ENCODE results near the gene CNNM4.

Gene CNNM4

GRCh38 chr2:96861074-96861473 is 100.4 kb downstream of the CNNM4 start:
- DNase-seq: no peak
